IPS DF 6.9 (cell line): Measurements from ENCODE around the gene CBX6.

Experiments used
- DNase-seq: peaks from one replicate; pipeline ENCODE4 v3.0.0-alpha.2; 2013; ENCODE audit warnings: low read depth, low spot score
- H3K27ac ChIP-seq: one replicate; pipeline ENCODE4 v1.5.1; 2013; ENCODE audit warnings: low read length, control low read depth
- H3K27me3 ChIP-seq: 2 replicates; pipeline ENCODE4 v1.6.1; 2013; ENCODE audit warnings: mild to moderate bottlenecking, low read length; ENCODE audit not compliant: control insufficient read depth, insufficient read depth
- H3K36me3 ChIP-seq: 2 replicates; pipeline ENCODE4 v1.6.1; 2013; ENCODE audit warnings: low read length; ENCODE audit not compliant: control insufficient read depth, insufficient read depth
- H3K4me1 ChIP-seq: 2 replicates; pipeline ENCODE4 v1.6.1; 2013; ENCODE audit warnings: low read length; ENCODE audit not compliant: control insufficient read depth, insufficient read depth
- H3K4me3 ChIP-seq: 2 replicates; pipeline ENCODE4 v1.5.1; 2013; ENCODE audit warnings: mild to moderate bottlenecking, low read length
- H3K9me3 ChIP-seq: 2 replicates; pipeline ENCODE4 v1.6.1; 2013; ENCODE audit warnings: low read length, inconsistent platforms; ENCODE audit not compliant: control insufficient read depth, insufficient read depth
- WGBS: extraction: QIAGEN DNeasy Blood & Tissue Kit; methylation state at CpG from one replicate; pipeline ENCODE4 v1.1.7; 2013; ENCODE audit warnings: mixed read lengths, missing lambda C conversion rate; ENCODE audit not compliant: insufficient read length, insufficient coverage; 5-methylcytosine and 5-hydroxymethylcytosine counted together

The CBX6 gene

GRCh38 chr22:38873469-38874411, 1.7 kb upstream of the CBX6 start:
- no peaks in the 10 kb centered on the region for H3K9me3 ChIP-seq
- H3K4me3 ChIP-seq = peak overlapping the region; percentile 90; the same call in 1 of the 2 replicates
- peaks cover 4% of the 10 kb centered on the region; the same call in 1 of the 2 replicates for H3K4me1 ChIP-seq
- H3K27me3 ChIP-seq = no peaks in the 10 kb centered on the region
- no peak for DNase-seq
- WGBS = no CpG with 5 or more reads among the region's 9 CpGs
- peaks cover 5% of the 10 kb centered on the region; the same call in 1 of the 2 replicates for H3K36me3 ChIP-seq
- H3K27ac ChIP-seq = no peak overlapping the region

GRCh38 chr22:38872831-38873248, 824 bp upstream of the CBX6 start:
- WGBS = no CpG with 5 or more reads among the region's 37 CpGs
- H3K4me3 ChIP-seq = peak overlapping the region; percentile 90
- H3K36me3 ChIP-seq = peaks cover 5% of the 10 kb centered on the region; the same call in 1 of the 2 replicates
- no peak for DNase-seq
- peaks cover 4% of the 10 kb centered on the region; the same call in 1 of the 2 replicates for H3K4me1 ChIP-seq
- H3K9me3 ChIP-seq = no peaks in the 10 kb centered on the region
- no peak overlapping the region for H3K27ac ChIP-seq
- H3K27me3 ChIP-seq = no peaks in the 10 kb centered on the region

- Histone ChIP-seq H3K9me3 (no peaks in the 10 kb centered on the region), H3K36me3 (peaks cover 9% of the 10 kb centered on the region; the same call in 1 of the 2 replicates), H3K27ac (no peak overlapping the region), H3K4me1 (peaks cover 4% of the 10 kb centered on the region; the same call in 1 of the 2 replicates), H3K4me3 (peak overlapping the region; percentile 90; the same call in 1 of the 2 replicates), H3K27me3 (no peaks in the 10 kb centered on the region)
- DNase-seq = no peak
- WGBS = no CpG with 5 or more reads among the region's 77 CpGs
Observed at GRCh38 chr22:38871360-38872171, 450 bp downstream of the CBX6 start.

- Histone ChIP-seq H3K27ac (no peak overlapping the region), H3K9me3 (no peaks in the 10 kb centered on the region), H3K36me3 (peaks cover 12% of the 10 kb centered on the region), H3K27me3 (no peaks in the 10 kb centered on the region), H3K4me1 (peaks cover 5% of the 10 kb centered on the region; the same call in 1 of the 2 replicates), H3K4me3 (peak overlapping the region; percentile 90; the same call in 1 of the 2 replicates)
- no peak for DNase-seq
- WGBS = no CpG with 5 or more reads among the region's 2 CpGs
Observed at GRCh38 chr22:38870791-38871359, 1.1 kb downstream of the CBX6 start.

GRCh38 chr22:38870312-38870741, 1.7 kb downstream of the CBX6 start:
- Histone ChIP-seq H3K36me3 (peaks cover 13% of the 10 kb centered on the region), H3K27ac (no peak overlapping the region), H3K9me3 (no peaks in the 10 kb centered on the region), H3K27me3 (no peaks in the 10 kb centered on the region), H3K4me1 (peaks cover 5% of the 10 kb centered on the region; the same call in 1 of the 2 replicates), H3K4me3 (no peak overlapping the region)
- DNase-seq = peak; percentile 79
- whole genome bisulfite sequencing = no CpG with 5 or more reads among the region's 12 CpGs

GRCh38 chr22:38869663-38870062, 2.4 kb downstream of the CBX6 start:
- no peak for DNase-seq
- Histone ChIP-seq H3K27ac (no peak overlapping the region), H3K27me3 (no peaks in the 10 kb centered on the region), H3K4me1 (peaks cover 5% of the 10 kb centered on the region), H3K4me3 (no peak overlapping the region), H3K36me3 (peaks cover 15% of the 10 kb centered on the region), H3K9me3 (no peaks in the 10 kb centered on the region)
- WGBS = no CpG with 5 or more reads among the region's 3 CpGs

- no peak overlapping the region for H3K4me3 ChIP-seq
- no peaks in the 10 kb centered on the region for H3K9me3 ChIP-seq
- H3K27ac ChIP-seq = no peak overlapping the region
- H3K27me3 ChIP-seq = no peaks in the 10 kb centered on the region
- WGBS = no CpG with 5 or more reads among the region's 8 CpGs
- peak; percentile 72 for DNase-seq
- peaks cover 7% of the 10 kb centered on the region for H3K4me1 ChIP-seq
- H3K36me3 ChIP-seq = peaks cover 15% of the 10 kb centered on the region
Observed at GRCh38 chr22:38868886-38869381, 3.1 kb downstream of the CBX6 start.

GRCh38 chr22:38868286-38868721, 3.7 kb downstream of the CBX6 start:
- Histone ChIP-seq H3K36me3 (peaks cover 15% of the 10 kb centered on the region), H3K27ac (no peak overlapping the region), H3K4me3 (no peak overlapping the region), H3K4me1 (peaks cover 3% of the 10 kb centered on the region; the same call in 1 of the 2 replicates), H3K9me3 (no peaks in the 10 kb centered on the region), H3K27me3 (no peaks in the 10 kb centered on the region)
- DNase-seq = no peak
- no CpG with 5 or more reads among the region's 8 CpGs for WGBS

- no peak for DNase-seq
- Histone ChIP-seq H3K36me3 (peaks cover 15% of the 10 kb centered on the region), H3K4me1 (peaks cover 3% of the 10 kb centered on the region; the same call in 1 of the 2 replicates), H3K9me3 (no peaks in the 10 kb centered on the region), H3K27ac (no peak overlapping the region), H3K27me3 (no peaks in the 10 kb centered on the region), H3K4me3 (no peak overlapping the region)
- WGBS = no CpG with 5 or more reads among the region's 18 CpGs
Observed at GRCh38 chr22:38867471-38868285, 4.3 kb downstream of the CBX6 start.
